ENCODE results near the gene MEIKIN. TPM values are rescaled to one million over a fixed set of nuclear protein-coding genes. Genes with fewer than 3 reads are reported as not detected.

MEIKIN gene
- total RNA-seq, 1 experiment from 2014 or later: not detected

DNA sequence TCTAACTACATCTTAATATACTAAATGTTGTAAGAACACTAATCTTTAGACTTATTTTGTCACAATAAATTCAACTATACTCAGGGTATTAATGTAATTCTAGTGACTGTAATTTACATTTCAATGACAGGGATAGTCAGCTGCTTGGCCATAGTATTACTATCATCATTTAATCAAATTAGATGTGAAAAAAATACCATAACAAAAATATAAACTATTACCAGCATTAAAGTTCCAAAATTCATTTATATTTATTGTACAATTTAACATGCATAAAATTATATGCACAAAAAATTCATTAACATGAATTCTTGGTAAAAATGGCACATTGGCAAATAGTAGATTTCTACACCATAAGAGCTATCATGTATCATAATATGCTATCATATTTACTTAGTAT, 177.6 kb downstream of the MEIKIN start:
- Mint-ChIP-seq H3K36me3 (ENCODE audit: insufficient read depth, unreplicated experiment) (peaks cover 19% of the 10 kb centered on the region), H3K27ac (ENCODE audit: unreplicated experiment) (no peak overlapping the region), H3K9me3 (ENCODE audit: unreplicated experiment) (peaks cover 3% of the 10 kb centered on the region), H3K4me3 (ENCODE audit: unreplicated experiment) (no peak overlapping the region), H3K27me3 (ENCODE audit: insufficient read depth, unreplicated experiment) (no peaks in the 10 kb centered on the region), H3K4me1 (ENCODE audit: low read depth, unreplicated experiment) (peaks cover 4% of the 10 kb centered on the region)
- no peaks in the 10 kb centered on the region for H3K36me3 ChIP-seq (ENCODE audit: control insufficient read depth, insufficient read depth, low read length)
- DNase-seq: no peak
- no peak overlapping the region for H3K4me3 ChIP-seq (ENCODE audit: low read depth, low read length)
- BruUV-seq (replicated peaks): no TSS peak
- ChIA-PET CTCF (no interaction called here), POLR2A (no interaction called here)
- no peaks in the 10 kb centered on the region; the same call in 1 of the 2 replicates for H3K4me1 ChIP-seq
- intact Hi-C loops (cut with micrococcal nuclease; ENCODE audit: unreplicated experiment): no loop called here
- H3K27me3 ChIP-seq (replicated peaks; ENCODE audit: control insufficient read depth, insufficient read depth, low read length): no peaks in the 10 kb centered on the region
- no peaks in the 10 kb centered on the region for H3K9me3 ChIP-seq
- TF ChIP-seq, protein P1, sequence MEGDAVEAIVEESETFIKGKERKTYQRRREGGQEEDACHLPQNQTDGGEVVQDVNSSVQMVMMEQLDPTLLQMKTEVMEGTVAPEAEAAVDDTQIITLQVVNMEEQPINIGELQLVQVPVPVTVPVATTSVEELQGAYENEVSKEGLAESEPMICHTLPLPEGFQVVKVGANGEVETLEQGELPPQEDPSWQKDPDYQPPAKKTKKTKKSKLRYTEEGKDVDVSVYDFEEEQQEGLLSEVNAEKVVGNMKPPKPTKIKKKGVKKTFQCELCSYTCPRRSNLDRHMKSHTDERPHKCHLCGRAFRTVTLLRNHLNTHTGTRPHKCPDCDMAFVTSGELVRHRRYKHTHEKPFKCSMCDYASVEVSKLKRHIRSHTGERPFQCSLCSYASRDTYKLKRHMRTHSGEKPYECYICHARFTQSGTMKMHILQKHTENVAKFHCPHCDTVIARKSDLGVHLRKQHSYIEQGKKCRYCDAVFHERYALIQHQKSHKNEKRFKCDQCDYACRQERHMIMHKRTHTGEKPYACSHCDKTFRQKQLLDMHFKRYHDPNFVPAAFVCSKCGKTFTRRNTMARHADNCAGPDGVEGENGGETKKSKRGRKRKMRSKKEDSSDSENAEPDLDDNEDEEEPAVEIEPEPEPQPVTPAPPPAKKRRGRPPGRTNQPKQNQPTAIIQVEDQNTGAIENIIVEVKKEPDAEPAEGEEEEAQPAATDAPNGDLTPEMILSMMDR (IDR thresholded peaks at IDR 0.05; ENCODE audit: insufficient read depth in 1 of 2, low read depth in 1 of 2, low read length in 1 of 2, severe bottlenecking in 1 of 2, unreplicated experiment in 1 of 2): no peak

DNA sequence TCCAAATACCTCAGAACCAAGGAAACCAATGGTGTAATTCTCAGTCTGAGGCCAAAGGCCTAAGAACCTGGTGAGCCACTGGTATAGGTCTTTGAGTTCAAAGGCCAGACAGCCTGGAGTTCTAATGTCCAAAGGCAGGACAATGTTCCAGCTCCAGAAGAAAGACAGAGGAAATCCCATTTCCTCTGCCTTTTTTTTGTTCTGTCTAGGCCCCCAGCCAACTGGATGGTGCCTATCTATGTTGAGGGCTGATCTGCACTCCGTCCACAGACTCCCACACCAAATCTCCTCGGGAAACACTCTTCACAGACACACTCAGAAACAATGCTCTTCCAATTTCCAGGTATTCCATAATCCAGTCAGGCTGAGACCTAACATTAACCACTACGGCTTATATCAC, 178.8 kb downstream of the MEIKIN start:
- H3K27ac Mint-ChIP-seq (ENCODE audit: unreplicated experiment): no peak overlapping the region

DNA sequence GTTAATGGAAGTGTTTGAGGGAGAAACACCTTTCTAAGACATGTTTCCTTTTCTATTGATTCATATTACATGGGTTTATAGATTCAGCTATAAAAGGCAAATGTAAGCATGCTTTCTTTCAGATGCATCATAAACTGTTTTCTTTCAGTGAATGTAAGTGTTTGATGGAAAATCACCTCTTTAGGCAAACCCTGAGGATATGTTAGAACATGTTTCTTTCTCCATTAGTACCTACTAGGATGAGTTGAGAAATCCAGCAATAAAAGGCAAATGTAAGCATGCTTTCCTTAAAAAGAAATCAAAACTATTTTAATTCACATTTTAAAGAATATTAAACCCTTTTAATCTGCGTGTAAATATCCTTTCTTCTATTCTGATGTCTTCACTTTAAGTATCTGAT, 180.2 kb downstream of the MEIKIN start:
- intact Hi-C loops (cut with micrococcal nuclease; ENCODE audit: unreplicated experiment): no loop called here
- DNase-seq: no peak
- Mint-ChIP-seq H3K4me1 (ENCODE audit: low read depth, unreplicated experiment) (peaks cover 9% of the 10 kb centered on the region), H3K9me3 (ENCODE audit: unreplicated experiment) (peaks cover 9% of the 10 kb centered on the region), H3K27ac (ENCODE audit: unreplicated experiment) (no peak overlapping the region), H3K4me3 (ENCODE audit: unreplicated experiment) (no peak overlapping the region), H3K36me3 (ENCODE audit: insufficient read depth, unreplicated experiment) (peaks cover 19% of the 10 kb centered on the region), H3K27me3 (ENCODE audit: insufficient read depth, unreplicated experiment) (no peaks in the 10 kb centered on the region)
- no TSS peak for BruUV-seq (replicated peaks)
- H3K4me1 ChIP-seq: no peaks in the 10 kb centered on the region; the same call in 1 of the 2 replicates
- H3K27me3 ChIP-seq (replicated peaks; ENCODE audit: control insufficient read depth, insufficient read depth, low read length): no peaks in the 10 kb centered on the region
- POLR2A ChIA-PET: no interaction called here
- no peak overlapping the region for H3K4me3 ChIP-seq (ENCODE audit: low read depth, low read length)
- no peaks in the 10 kb centered on the region for H3K9me3 ChIP-seq
- TF ChIP-seq, protein P1 (IDR thresholded peaks at IDR 0.05; ENCODE audit: insufficient read depth in 1 of 2, low read depth in 1 of 2, low read length in 1 of 2, severe bottlenecking in 1 of 2, unreplicated experiment in 1 of 2): no peak
- no peaks in the 10 kb centered on the region for H3K36me3 ChIP-seq (ENCODE audit: control insufficient read depth, insufficient read depth, low read length)
- CTCF ChIA-PET: no interaction called here

More for the DNA sequence above, 178.8 kb downstream of the MEIKIN start:
- TF ChIP-seq, protein P1 (IDR thresholded peaks at IDR 0.05; ENCODE audit: insufficient read depth in 1 of 2, low read depth in 1 of 2, low read length in 1 of 2, severe bottlenecking in 1 of 2, unreplicated experiment in 1 of 2): no peak
- Mint-ChIP-seq H3K27me3 (ENCODE audit: insufficient read depth, unreplicated experiment) (no peaks in the 10 kb centered on the region), H3K4me1 (ENCODE audit: low read depth, unreplicated experiment) (peaks cover 9% of the 10 kb centered on the region), H3K36me3 (ENCODE audit: insufficient read depth, unreplicated experiment) (peaks cover 19% of the 10 kb centered on the region), H3K9me3 (ENCODE audit: unreplicated experiment) (peaks cover 9% of the 10 kb centered on the region), H3K4me3 (ENCODE audit: unreplicated experiment) (no peak overlapping the region)
- no TSS peak for BruUV-seq (replicated peaks)
- Histone ChIP-seq H3K4me1 (no peaks in the 10 kb centered on the region; the same call in 1 of the 2 replicates), H3K27me3 (replicated peaks; ENCODE audit: control insufficient read depth, insufficient read depth, low read length) (no peaks in the 10 kb centered on the region), H3K36me3 (ENCODE audit: control insufficient read depth, insufficient read depth, low read length) (no peaks in the 10 kb centered on the region), H3K4me3 (ENCODE audit: low read depth, low read length) (no peak overlapping the region), H3K9me3 (no peaks in the 10 kb centered on the region)
- no peak for DNase-seq
- ChIA-PET POLR2A (interaction anchor here (0.6 kb wide), 1 partner anchor 104 kb away, joined by 8 read pairs; no protein-coding TSS in a partner anchor), CTCF (no interaction called here)
- intact Hi-C loops (cut with micrococcal nuclease; ENCODE audit: unreplicated experiment): no loop called here

Data from Caco-2 (cell line).